Hepatocyte (in vitro differentiated cells): ENCODE data around the gene ULBP3.

Experiments used
- EZH2phosphoT487 ChIP-seq: fragments of 200-600 bp; sonication (generic); IDR thresholded peaks from one replicate; pipeline ENCODE4 v1.6.1; 2018; ENCODE audit warnings: antibody characterized with exemption, mild to moderate bottlenecking, low read depth, moderate library complexity; ENCODE audit not compliant: unreplicated experiment, severe bottlenecking
- TF ChIP-seq, protein P1 (sequence below): fragments of 200-600 bp; sonication (generic); IDR thresholded peaks from 2 replicates; pipeline ENCODE4 v1.5.1; 2016; ENCODE audit warnings: antibody characterized with exemption, mild to moderate bottlenecking; ENCODE audit not compliant: poor library complexity

GRCh38 chr6:150068151-150068550, 770 bp downstream of the ULBP3 start:
- TF ChIP-seq, protein P1, sequence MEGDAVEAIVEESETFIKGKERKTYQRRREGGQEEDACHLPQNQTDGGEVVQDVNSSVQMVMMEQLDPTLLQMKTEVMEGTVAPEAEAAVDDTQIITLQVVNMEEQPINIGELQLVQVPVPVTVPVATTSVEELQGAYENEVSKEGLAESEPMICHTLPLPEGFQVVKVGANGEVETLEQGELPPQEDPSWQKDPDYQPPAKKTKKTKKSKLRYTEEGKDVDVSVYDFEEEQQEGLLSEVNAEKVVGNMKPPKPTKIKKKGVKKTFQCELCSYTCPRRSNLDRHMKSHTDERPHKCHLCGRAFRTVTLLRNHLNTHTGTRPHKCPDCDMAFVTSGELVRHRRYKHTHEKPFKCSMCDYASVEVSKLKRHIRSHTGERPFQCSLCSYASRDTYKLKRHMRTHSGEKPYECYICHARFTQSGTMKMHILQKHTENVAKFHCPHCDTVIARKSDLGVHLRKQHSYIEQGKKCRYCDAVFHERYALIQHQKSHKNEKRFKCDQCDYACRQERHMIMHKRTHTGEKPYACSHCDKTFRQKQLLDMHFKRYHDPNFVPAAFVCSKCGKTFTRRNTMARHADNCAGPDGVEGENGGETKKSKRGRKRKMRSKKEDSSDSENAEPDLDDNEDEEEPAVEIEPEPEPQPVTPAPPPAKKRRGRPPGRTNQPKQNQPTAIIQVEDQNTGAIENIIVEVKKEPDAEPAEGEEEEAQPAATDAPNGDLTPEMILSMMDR, result no peak
- no peak for TF ChIP-seq EZH2phosphoT487
